ENCODE measurements around the gene ZSCAN30.

GRCh38 chr18:35282353-35282752 is 7.7 kb downstream of the ZSCAN30 start:
- TF ChIP-seq CTCF (IDR thresholded peaks at IDR 0.05; ENCODE audit: poor library complexity, severe bottlenecking) (no peak), POLR2AphosphoS5 (IDR thresholded peaks at IDR 0.05) (no peak), RAD21 (conservative IDR thresholded peaks at IDR 0.05) (no peak)

Measured in neural cell (in vitro differentiated cells).